NCI-H1694 treated with DMSO at 0.1 percent for 48 hours (cell line): ENCODE results near the gene TGFB1.
"Not testable (repeated sequence)": the region's sequence is repeated elsewhere in the genome, so short reads cannot be mapped to it uniquely, and the experiment has no call there.

Experiments
- DNase-seq: peaks from one replicate; lab custom pipeline; 2025; lab: John Stamatoyannopoulos, UW

TGFB1 gene

GRCh38 chr19:41369769-41370168 lies 16.0 kb upstream of the TGFB1 start:
- no peak for DNase-seq

GRCh38 chr19:41367848-41368301 lies 14.2 kb upstream of the TGFB1 start:
- DNase-seq, result no peak

- DNase-seq, result no peak
Measured at GRCh38 chr19:41366089-41366488, 12.4 kb upstream of the TGFB1 start.

- DNase-seq, result no peak
Measured at GRCh38 chr19:41364524-41365391, 11.0 kb upstream of the TGFB1 start.

- DNase-seq, result peak; percentile 98
Measured at GRCh38 chr19:41363753-41364523, 10.2 kb upstream of the TGFB1 start, which contains the start of gene B9D2. B9D2 (minus strand) TSS chr19:41364149; CDS start chr19:41363519, 630 bp downstream.

- no peak for DNase-seq
Measured at GRCh38 chr19:41363371-41363752, 9.6 kb upstream of the TGFB1 start.

GRCh38 chr19:41362143-41362847 lies 8.6 kb upstream of the TGFB1 start:
- no peak for DNase-seq

- no peak for DNase-seq
Measured at GRCh38 chr19:41359741-41360140, 6.0 kb upstream of the TGFB1 start.

GRCh38 chr19:41357746-41358145 lies 4.0 kb upstream of the TGFB1 start:
- DNase-seq, result no peak

- no peak for DNase-seq
Measured at GRCh38 chr19:41356984-41357739, 3.4 kb upstream of the TGFB1 start.

GRCh38 chr19:41355802-41356201 lies 2.1 kb upstream of the TGFB1 start:
- DNase-seq, result no peak

GRCh38 chr19:41355035-41355434 lies 1.3 kb upstream of the TGFB1 start:
- DNase-seq, result no peak

- DNase-seq, result no peak
Measured at GRCh38 chr19:41354343-41354953, 726 bp upstream of the TGFB1 start.

- DNase-seq, result no peak
Measured at GRCh38 chr19:41352609-41353465, 885 bp downstream of the TGFB1 start.

GRCh38 chr19:41352279-41352608 lies 1.5 kb downstream of the TGFB1 start:
- DNase-seq, result no peak

GRCh38 chr19:41351339-41352245 lies 2.1 kb downstream of the TGFB1 start:
- DNase-seq, result no peak

- DNase-seq, result no peak
Measured at GRCh38 chr19:41350735-41351338, 2.9 kb downstream of the TGFB1 start.

GRCh38 chr19:41346916-41347315 lies 6.8 kb downstream of the TGFB1 start:
- DNase-seq, result not testable (repeated sequence)

- no peak for DNase-seq
Measured at GRCh38 chr19:41344162-41344561, 9.6 kb downstream of the TGFB1 start.
